HUES48 (cell line): ENCODE results near the gene KIF6.

Experiments
- H3K27ac ChIP-seq: one replicate; pipeline ENCODE4 v1.7.0; 2013; ENCODE audit warnings: low read depth, low read length, inconsistent platforms
- H3K27me3 ChIP-seq: 2 replicates; pipeline ENCODE4 v1.6.1; 2013; ENCODE audit warnings: mild to moderate bottlenecking, low read length; ENCODE audit not compliant: control insufficient read depth, insufficient read depth
- H3K36me3 ChIP-seq: 2 replicates; pipeline ENCODE4 v1.6.1; 2013; ENCODE audit warnings: low read length; ENCODE audit not compliant: control insufficient read depth, insufficient read depth
- H3K4me1 ChIP-seq: 2 replicates; pipeline ENCODE4 v1.6.1; 2013; ENCODE audit warnings: mild to moderate bottlenecking, low read length; ENCODE audit not compliant: control insufficient read depth, insufficient read depth
- H3K4me3 ChIP-seq: 2 replicates; pipeline ENCODE4 v1.5.1; 2013; ENCODE audit warnings: mild to moderate bottlenecking, low read depth, low read length
- H3K9ac ChIP-seq: 2 replicates; pipeline ENCODE4 v1.6.1; 2013; ENCODE audit warnings: mild to moderate bottlenecking, low read depth, low read length, moderate library complexity
- H3K9me3 ChIP-seq: 2 replicates; pipeline ENCODE4 v1.6.1; 2013; ENCODE audit warnings: low read length; ENCODE audit not compliant: control insufficient read depth, insufficient read depth

The KIF6 gene, protein sequence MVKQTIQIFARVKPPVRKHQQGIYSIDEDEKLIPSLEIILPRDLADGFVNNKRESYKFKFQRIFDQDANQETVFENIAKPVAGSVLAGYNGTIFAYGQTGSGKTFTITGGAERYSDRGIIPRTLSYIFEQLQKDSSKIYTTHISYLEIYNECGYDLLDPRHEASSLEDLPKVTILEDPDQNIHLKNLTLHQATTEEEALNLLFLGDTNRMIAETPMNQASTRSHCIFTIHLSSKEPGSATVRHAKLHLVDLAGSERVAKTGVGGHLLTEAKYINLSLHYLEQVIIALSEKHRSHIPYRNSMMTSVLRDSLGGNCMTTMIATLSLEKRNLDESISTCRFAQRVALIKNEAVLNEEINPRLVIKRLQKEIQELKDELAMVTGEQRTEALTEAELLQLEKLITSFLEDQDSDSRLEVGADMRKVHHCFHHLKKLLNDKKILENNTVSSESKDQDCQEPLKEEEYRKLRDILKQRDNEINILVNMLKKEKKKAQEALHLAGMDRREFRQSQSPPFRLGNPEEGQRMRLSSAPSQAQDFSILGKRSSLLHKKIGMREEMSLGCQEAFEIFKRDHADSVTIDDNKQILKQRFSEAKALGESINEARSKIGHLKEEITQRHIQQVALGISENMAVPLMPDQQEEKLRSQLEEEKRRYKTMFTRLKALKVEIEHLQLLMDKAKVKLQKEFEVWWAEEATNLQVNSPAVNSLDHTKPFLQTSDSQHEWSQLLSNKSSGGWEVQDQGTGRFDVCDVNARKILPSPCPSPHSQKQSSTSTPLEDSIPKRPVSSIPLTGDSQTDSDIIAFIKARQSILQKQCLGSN

DNA sequence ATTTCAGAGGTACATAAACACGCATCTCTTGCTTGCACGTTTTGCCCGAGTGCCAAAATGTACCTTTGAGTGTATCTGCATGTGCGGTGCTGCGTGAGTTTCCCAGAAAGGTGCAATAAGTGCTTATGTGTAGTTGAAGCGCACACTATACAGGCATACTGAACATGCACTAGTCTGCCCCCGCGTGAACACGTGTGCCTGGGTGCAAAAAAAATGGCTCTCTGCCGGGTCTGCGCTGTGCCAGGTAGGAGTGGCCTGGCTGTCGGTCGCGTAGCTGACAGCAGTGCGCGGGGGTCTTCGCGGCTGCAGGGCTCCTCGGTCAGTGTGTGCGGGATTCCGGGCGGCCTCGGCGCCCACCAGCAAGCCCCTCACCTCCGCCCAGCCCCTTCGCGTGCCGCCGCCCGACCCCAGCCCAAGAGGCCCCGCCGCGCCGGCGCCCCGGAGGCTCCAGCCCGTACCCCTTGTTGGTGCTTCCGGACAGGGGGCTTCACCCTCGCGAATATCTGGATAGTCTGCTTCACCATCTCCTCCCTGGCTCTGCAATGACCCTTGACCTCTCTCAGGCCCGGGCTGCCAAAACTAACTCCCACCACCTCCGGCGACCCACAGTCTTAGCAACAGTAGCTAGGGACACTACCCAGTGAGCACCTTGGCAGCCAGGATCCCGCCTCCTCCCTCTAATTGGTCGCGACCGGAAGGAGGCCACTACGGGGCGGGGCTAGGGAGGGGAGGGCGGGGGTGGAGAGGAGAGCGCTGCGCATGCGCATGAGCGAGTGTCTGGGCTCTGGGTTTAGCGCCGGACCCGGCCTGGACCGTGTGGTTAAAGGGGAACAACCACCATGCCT lies at the start of gene KIF6:
KIF6 (minus strand) TSS at position 622 of the 845 bp plus-strand sequence; CDS start at position 524, 98 bp downstream.
- no peaks in the 10 kb centered on the region for H3K36me3 ChIP-seq
- H3K9ac ChIP-seq = no peak within 1 kb of the TSS
- H3K4me3 ChIP-seq = peak within 1 kb of the TSS; percentile 76
- H3K27ac ChIP-seq = no peak within 1 kb of the TSS
- H3K4me1 ChIP-seq = 0 out of 2 replicates have a peak, but pooled peaks cover 2% of the 10 kb centered on the region
- no peaks in the 10 kb centered on the region for H3K27me3 ChIP-seq
- no peaks in the 10 kb centered on the region for H3K9me3 ChIP-seq

DNA sequence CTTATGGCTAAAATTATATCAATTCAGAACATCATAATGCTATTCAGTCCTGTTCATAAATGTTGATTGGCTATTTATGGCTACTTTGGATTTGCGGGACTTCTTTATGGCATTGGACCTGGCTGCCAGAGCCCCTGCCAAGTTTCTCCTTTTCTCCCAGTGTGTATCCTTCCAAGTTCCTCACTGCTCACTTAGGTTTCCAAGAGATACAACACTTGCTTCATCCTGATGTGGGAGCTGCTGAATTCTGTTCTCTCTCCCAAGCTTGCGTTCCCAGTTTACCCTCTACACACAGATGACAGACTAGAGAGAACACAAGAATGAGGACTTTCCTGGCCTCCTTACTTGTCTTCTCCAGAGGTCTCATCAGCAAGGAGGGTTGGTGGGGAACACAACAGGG lies 48.6 kb upstream of the KIF6 start:
- Histone ChIP-seq H3K27me3 (no peaks in the 10 kb centered on the region), H3K9me3 (no peaks in the 10 kb centered on the region), H3K4me1 (peaks cover 11% of the 10 kb centered on the region), H3K27ac (no peak overlapping the region), H3K4me3 (no peak overlapping the region), H3K36me3 (no peaks in the 10 kb centered on the region), H3K9ac (no peak overlapping the region)

DNA sequence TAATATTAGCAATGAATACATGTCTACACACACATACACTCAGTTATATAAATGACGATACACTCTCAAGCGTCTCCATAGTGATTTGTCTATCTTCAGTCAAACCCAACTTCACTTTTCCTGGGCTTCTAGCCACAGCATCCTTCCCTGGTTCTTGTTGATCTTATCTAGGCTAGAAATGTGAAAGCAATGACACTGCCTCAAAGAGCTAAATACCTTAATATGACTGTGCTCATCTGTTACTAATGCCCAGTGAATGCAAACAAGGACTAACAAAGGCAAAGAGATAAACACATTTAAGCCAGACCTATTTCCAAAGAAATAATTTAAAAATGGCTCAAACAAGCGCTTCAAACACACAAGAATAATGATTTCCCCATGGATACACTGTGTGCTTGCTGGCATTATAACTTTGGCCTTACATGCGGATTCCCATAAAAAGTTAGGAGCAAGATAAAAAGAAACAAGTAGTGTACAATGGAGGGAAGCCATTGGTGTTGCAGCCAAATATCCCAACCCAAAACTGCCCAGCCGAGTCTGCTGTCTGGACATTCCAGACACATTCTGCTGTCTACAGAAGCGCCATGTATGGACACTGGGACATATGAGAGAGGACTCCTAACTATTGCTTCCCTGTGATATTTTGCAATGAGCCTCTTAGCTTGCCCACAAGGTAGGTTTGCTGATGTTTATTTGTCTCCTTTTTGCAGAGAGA lies 47.5 kb upstream of the KIF6 start:
- Histone ChIP-seq H3K4me1 (peaks cover 11% of the 10 kb centered on the region), H3K27me3 (no peaks in the 10 kb centered on the region), H3K9me3 (no peaks in the 10 kb centered on the region), H3K4me3 (no peak overlapping the region), H3K36me3 (no peaks in the 10 kb centered on the region), H3K9ac (no peak overlapping the region), H3K27ac (no peak overlapping the region)

DNA sequence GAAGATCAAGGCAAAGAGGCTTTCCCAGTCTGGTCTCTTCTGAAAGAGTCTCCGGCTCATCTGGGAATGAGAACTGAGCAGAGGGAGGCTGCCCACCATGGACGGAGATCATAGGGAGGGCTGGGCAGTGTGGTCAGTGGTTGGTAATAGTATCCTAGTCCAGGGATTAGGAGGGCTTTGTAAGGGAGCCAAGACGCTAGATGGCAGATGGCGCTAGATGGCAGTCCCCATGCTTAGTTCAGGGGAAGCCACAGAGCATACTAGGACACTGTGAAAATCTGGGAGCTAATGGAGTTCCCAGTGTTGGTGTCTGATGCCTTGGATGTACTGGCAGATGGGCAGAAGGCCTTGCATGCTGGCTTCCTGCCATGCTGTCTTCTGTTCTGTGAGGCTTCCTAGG lies 45.2 kb upstream of the KIF6 start:
- no peaks in the 10 kb centered on the region for H3K36me3 ChIP-seq
- H3K27me3 ChIP-seq = no peaks in the 10 kb centered on the region
- H3K4me3 ChIP-seq = no peak overlapping the region
- no peak overlapping the region for H3K9ac ChIP-seq
- no peaks in the 10 kb centered on the region for H3K9me3 ChIP-seq
- H3K4me1 ChIP-seq = no peaks in the 10 kb centered on the region
- H3K27ac ChIP-seq = no peak overlapping the region

DNA sequence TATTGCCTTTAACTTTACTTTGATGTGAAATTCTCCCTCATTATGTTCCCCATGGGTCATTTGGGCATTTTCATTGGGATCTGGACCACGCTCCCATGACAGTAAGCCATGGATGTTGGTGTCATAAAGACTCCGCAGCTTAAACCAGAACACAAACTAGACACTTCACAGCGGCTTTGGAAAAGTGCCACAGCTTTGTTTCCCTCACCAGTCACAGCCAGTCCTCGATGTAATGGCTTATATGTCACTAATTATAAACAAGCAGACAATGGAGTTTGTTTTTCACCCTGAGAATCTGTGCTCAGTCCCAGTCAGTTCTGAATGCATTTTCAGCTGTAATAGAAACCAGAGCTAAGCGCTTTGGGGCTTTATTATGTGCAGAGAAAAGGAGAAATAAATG lies 43.8 kb upstream of the KIF6 start:
- Histone ChIP-seq H3K4me3 (no peak overlapping the region), H3K36me3 (no peaks in the 10 kb centered on the region), H3K9ac (no peak overlapping the region), H3K9me3 (no peaks in the 10 kb centered on the region), H3K27me3 (no peaks in the 10 kb centered on the region), H3K4me1 (no peaks in the 10 kb centered on the region), H3K27ac (no peak overlapping the region)

DNA sequence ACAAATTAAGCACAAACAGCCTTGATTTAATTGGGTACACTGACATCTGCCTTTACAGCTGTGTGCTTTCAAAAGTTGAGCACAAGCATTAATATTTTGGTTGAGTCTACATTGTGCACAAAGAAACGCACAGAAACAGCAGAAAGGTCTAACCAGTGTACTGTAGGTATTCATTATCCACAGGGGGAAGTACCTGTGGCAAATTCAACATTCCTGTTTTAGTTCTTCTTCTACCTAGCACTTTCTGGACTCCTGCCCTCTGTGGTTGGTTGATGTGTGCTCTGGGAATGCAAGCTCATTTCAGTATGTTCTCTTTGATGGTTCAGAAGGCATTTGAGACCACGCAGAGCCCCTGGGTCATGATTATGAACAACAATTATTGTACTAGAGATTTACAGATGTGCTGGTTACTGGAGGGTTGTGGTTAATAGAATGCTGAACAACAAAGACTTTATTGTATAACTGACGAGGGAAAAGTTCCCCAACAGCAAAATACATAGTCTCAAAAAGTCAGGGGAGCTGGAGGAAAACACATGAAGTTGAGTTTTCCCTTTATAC lies 40.4 kb upstream of the KIF6 start:
- Histone ChIP-seq H3K9me3 (no peaks in the 10 kb centered on the region), H3K4me3 (no peak overlapping the region), H3K4me1 (no peaks in the 10 kb centered on the region), H3K27me3 (no peaks in the 10 kb centered on the region), H3K36me3 (no peaks in the 10 kb centered on the region), H3K9ac (no peak overlapping the region), H3K27ac (no peak overlapping the region)

DNA sequence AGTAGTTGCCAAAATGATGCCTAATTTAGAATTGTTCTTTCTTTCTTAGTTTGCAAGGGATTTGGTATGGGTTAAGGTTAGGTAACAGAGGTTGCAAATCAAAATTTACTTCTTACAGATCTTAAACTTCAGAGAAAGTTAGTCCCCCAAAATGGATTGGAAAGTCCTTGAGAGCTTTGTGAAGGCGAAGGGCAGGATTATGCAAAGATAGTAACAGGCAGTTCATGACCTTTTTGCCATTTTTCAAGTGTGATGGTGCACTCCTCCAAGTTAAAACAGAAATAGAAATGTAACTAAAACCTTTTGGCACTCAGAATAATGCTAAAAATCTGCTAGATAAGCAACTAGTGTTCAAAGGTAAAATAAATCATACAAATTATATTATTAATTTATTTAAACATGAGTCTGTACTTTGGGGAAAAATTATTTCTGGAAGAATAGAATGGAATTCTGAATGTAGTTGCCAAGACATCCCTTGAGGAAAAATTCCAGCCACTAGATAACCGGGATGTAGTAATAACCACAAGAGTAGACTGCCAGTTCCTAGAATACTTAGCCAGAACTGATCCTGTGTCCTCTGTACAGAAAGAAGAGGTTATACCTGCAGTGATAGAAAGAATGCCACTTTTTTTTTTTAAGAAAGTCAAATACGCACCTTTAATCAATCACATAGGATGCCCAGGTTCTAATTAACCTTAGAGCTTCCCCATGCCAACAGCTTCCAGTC lies 35.2 kb upstream of the KIF6 start:
- Histone ChIP-seq H3K4me1 (no peaks in the 10 kb centered on the region), H3K9ac (no peak overlapping the region), H3K27me3 (no peaks in the 10 kb centered on the region), H3K36me3 (no peaks in the 10 kb centered on the region), H3K4me3 (no peak overlapping the region), H3K9me3 (no peaks in the 10 kb centered on the region), H3K27ac (no peak overlapping the region)

DNA sequence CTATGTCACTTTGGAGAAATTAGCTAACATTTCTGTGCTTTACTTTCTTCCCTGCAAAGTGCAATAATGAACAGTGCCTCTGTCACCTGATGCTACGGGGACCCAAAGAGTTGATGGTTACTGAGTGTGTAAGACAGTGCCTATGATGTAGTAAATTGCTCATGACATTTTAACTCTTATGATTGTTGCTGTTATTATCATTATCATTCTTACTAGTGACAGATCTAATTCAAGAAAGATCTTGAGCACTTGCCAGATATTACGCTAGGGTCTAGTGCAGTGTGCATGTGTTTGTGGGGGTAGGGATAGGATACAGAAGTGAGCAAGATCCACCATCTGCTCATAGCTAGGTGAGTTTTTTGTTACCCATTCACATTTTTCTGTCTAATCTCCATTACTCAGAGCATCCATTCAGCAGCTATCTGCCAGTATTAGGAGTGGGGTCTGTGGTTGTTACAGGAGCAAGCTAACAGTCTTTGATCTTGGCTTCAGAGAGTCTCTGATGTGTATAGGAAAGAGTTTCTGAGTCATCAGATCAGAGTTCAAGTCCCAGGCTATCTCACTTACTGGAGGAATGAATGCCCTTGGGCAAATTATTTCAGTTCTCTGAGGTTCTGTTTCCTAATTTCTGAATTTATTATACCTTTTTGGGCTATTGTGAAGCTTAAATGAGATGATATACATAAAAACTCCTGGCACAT lies 33.8 kb upstream of the KIF6 start:
- Histone ChIP-seq H3K9ac (no peak overlapping the region), H3K4me3 (no peak overlapping the region), H3K9me3 (no peaks in the 10 kb centered on the region), H3K36me3 (no peaks in the 10 kb centered on the region), H3K27ac (no peak overlapping the region), H3K27me3 (no peaks in the 10 kb centered on the region), H3K4me1 (no peaks in the 10 kb centered on the region)

DNA sequence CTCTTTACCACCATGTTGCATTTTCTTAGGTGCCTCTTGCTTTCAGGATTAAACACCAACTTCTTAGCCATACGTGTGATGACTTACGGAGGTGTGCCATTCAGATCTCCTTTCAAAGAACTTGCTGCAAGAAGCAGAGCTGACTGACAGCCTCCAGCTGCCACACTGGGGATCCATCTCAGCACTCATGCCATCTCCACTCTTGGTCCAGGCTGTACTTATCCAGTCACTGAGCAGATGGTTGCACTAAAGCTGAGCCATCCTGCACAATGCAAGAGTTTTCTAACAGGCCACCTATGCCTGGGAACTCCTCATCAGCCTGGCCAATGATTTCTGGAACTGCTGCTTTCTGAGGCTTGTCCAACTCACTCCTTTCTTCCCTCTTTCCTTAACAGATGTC lies 31.4 kb upstream of the KIF6 start:
- Histone ChIP-seq H3K4me1 (no peaks in the 10 kb centered on the region), H3K27ac (no peak overlapping the region), H3K27me3 (no peaks in the 10 kb centered on the region), H3K36me3 (no peaks in the 10 kb centered on the region), H3K9ac (no peak overlapping the region), H3K4me3 (no peak overlapping the region), H3K9me3 (no peaks in the 10 kb centered on the region)
